CD4-positive, alpha-beta T cell treated with Interleukin-4 for 1 hour (primary cell): Measurements from ENCODE around the gene CPT2.
"Not testable (repeated sequence)": the region's sequence is repeated elsewhere in the genome, so short reads cannot be mapped to it uniquely, and the experiment has no call there.

Experiments used
- DNase-seq, 2 donors: peaks; one replicate each; pipeline ENCODE4 v3.0.0-alpha.2; 2020 to 2022

The CPT2 gene

GRCh38 chr1:53182716-53183094 lies 13.9 kb upstream of the CPT2 start:
- no peak for DNase-seq

DNA sequence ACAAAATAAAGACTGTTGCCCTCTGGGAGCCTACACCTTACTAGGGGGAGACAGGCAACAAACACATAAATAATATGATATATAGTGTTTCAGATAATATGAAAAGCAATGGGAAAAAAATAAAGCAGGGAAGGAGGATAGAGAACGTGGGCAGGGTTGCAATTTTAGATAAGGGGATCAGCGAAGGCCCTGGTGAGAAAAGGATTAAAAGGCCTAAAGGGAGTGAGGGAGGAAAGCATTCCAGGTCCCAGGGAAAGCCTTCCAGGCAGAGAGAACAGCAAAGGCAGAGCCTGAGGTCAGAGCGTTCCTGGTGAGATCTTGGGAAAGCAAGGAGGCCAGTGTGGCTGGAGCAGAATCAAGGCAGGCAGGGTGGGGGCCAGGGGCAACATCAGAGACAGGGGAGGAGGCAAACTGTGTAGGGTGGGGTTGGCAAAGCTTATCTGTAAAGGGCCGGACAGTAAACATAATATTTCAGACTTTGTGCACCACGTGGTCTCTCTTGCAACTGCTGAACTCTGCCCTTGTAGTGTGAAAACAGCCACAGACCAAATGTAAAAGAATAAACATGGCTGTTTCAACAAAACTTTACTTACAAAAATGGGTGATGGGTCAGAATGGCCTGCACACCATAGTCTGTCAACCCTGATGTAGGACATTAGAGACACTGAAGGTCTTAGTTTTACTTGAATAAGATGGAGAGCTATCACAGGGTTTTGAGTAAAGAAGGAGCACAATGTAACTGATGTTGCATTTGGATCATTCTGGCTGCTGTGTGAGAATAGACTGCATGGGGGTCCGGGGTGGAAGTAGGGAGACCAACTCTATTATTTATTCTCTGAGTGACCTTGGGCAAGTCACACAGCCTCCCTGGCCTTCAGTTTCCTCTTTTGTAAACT lies 13.3 kb upstream of the CPT2 start:
- no peak for DNase-seq

DNA sequence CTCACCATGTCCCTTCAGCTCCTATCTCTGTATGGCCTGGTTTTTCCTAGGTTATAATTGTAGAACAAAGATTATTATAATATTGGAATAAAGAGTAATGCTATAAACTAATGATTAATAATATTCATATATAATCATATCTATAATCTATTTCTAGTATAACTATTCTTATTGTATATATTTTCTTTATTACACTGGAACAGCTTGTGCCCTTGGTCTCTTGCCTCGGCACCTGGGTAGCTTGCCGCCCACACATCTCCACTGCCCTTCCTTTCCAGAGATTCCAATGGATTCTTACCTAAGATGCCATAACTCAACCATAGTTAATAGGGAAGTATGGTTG lies 10.7 kb upstream of the CPT2 start:
- not testable (repeated sequence) for DNase-seq

- DNase-seq = no peak
These were observed 10.1 kb upstream of the CPT2 start for GRCh38 chr1:53186533-53186932.

DNA sequence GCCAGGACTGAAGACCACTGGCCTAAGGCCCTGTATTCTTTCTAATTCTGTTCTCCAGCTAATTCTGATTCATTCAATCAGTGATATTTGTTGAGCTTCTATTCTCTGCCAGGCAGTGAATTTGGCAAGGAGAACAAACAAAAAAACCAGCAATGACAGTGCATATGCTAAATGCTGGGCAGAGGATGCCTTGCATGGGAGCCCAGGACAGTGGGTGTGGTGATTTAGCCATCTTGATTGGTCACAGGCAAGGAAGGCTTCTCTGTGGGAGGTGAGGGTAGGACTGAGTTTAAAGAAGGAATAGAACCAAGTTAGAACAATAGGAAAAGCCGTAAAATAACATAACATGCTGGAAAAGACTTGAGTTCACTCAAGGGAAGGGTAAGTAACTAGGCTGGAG lies 9.2 kb upstream of the CPT2 start:
- DNase-seq = no peak

- DNase-seq = no peak
These were observed 8.5 kb upstream of the CPT2 start for GRCh38 chr1:53188099-53188498.

GRCh38 chr1:53189061-53189460 lies 7.6 kb upstream of the CPT2 start:
- DNase-seq = no peak

DNA sequence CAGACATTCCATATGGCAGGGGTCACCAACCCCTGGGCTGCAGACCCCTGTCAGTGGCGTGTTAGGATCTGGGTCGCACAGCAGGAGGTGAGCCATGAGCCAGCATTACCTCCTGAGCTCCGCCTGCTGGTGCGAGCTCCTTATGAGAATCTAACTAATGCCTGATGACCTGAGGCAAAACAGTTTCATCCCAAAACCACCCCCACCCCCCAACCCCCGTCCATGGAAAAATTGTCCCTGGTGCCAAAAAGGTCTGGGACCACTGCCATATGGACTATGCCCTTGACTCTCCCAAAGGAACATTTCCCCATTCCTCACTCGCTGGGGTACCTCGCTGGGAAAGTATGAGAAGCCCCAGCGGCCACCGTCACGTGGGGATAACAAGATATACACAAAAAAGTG lies 6.4 kb upstream of the CPT2 start:
- no peak for DNase-seq

GRCh38 chr1:53195246-53196016 lies 1.2 kb upstream of the CPT2 start:
- DNase-seq = no peak

DNA sequence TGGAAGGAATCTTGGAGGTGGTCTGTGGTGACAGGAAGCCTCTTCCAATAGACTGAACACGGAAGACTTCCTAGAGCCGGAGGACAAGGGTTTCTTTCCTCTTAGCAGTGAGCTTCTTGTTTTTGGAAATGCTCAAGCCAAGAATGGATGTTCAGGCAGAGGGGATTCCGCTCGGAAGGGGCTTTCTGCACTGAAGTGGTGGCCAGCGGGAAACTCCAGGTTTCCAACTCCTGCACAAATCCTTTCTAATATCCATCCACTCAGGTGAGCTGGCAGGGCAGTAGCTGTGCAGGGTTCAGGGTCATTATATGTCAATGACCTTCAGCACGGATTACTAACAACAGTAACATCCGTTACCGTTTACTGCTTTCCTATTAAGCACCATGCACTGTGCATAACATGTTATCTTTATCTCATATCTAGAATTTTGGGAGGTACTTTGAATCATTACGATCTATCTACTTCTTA lies 573 bp upstream of the CPT2 start:
- DNase-seq = no peak

DNA sequence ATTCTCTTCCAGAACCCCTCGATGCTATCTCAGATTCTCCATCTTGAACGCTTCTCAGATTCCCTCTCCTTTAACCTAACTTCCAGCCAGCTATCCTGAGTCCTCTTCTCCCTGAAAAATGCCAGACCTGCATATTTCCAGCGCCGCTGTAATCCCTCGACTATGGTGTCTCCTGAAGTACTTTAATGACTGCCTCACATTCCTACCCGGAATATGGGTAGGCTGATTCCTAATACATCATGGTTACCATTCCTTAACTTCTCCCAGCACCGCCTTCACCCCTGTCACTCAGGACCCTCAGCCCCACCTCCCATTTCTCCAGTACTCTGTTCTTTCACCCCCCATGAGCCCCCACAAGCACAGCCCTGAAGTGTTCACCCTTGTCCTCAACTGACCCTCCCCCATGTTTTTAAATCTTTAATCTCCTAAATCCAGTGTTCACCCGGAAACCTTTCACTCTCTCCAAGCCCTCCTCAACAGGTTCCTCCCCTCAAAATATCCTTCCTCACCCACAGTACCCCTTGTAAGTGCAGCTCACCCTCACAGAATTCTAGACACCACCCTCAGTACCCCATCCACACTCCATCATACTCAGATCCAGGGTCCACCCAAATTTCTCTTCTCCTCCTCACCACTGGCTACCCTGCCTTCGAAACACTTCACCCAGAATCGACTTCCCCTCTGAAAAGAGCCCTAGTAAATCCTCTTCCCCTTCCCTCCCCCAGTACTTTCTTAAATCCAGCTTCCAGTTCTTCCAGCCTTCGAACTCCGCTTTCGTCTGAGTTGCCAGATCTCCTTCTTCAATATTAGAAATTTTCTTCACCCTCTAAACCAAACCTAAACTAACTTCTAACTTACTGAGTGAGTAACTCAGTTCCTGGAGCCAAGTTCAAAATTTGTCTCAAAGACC lies 922 bp downstream of the CPT2 start:
- DNase-seq = peak in 1 of 2 donors; percentile 7

DNA sequence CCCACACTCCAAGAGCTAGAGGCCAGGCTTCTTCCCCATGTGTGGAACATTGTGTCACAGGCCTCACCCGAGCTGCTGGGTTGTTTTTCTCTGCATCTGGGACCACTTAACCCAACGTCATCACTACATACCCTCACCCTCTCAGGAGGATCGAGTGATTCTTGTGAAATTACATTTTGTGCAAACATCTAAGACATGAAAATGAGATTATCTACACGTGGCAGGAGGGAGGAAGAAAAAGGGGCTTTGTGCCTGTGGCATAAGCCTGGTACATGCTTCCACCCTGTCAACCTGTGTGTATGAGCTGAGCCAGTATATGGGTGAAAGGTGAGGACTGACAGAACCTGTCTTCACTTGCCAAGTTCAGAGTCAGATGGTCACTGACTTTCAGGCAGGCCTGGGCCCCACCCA lies 1.6 kb downstream of the CPT2 start:
- DNase-seq = no peak

DNA sequence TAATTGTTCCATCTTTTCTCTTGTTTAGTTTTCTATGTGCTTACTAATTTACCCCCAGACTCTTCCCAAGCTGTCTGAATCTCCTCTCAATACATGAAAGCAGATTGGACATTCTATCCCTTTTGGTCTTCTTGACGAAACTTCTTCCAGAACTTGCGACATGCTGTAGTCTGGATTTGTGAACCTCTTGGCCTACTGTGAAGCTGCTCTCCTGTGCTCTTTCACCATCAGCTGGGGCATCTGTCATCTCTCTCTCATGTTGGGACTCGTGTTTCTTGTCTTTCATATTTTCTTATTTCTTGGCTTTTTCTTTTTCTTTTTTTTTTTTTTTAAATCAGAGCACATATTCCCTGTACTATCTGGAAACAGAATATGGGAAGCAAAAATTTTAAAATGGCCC lies 6.8 kb downstream of the CPT2 start:
- no peak for DNase-seq

GRCh38 chr1:53205496-53205895 lies 8.9 kb downstream of the CPT2 start:
- DNase-seq = not testable (repeated sequence)

GRCh38 chr1:53206083-53206685 lies 9.6 kb downstream of the CPT2 start:
- not testable (repeated sequence) for DNase-seq

GRCh38 chr1:53206735-53207379 lies 10.2 kb downstream of the CPT2 start:
- DNase-seq = no peak

GRCh38 chr1:53207726-53208125 lies 11.1 kb downstream of the CPT2 start:
- DNase-seq = no peak

DNA sequence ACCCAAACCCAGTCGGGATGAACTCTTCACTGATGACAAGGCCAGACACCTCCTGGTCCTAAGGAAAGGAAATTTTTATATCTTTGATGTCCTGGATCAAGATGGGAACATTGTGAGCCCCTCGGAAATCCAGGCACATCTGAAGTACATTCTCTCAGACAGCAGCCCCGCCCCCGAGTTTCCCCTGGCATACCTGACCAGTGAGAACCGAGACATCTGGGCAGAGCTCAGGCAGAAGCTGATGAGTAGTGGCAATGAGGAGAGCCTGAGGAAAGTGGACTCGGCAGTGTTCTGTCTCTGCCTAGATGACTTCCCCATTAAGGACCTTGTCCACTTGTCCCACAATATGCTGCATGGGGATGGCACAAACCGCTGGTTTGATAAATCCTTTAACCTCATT lies 13.7 kb downstream of the CPT2 start:
- no peak for DNase-seq

- DNase-seq = no peak
These were observed 14.3 kb downstream of the CPT2 start for GRCh38 chr1:53210954-53211353.

- no peak for DNase-seq
These were observed 17.8 kb downstream of the CPT2 start for GRCh38 chr1:53214376-53214940.

GRCh38 chr1:53218201-53218600 lies 21.6 kb downstream of the CPT2 start:
- no peak for DNase-seq

- DNase-seq = no peak
These were observed 23.1 kb downstream of the CPT2 start for GRCh38 chr1:53219711-53220110.
